Psoas muscle (tissue), 8 donors: ENCODE data around the gene LDB3. TPM values are rescaled to one million over a fixed set of nuclear protein-coding genes. Genes with fewer than 3 reads are reported as not detected.
"Not testable (repeated sequence)": the region's sequence is repeated elsewhere in the genome, so short reads cannot be mapped to it uniquely, and the experiment has no call there.

Experiments
- ATAC-seq, 4 donors: fragments of 200-7000 bp; cut with Tn5 transposase; one replicate each; pipeline ENCODE4 v1.9.1; 2020; ENCODE audit warnings: moderate library complexity in 3 of 4, mild to moderate bottlenecking in 2 of 4
- DNase-seq, 2 donors: peaks; one replicate each; pipeline ENCODE4 v3.0.0-alpha.2; 2020
- H3K27ac ChIP-seq: fragments of 200-600 bp; one replicate; pipeline ENCODE4 v1.8.0; 2022
- H3K27me3 ChIP-seq, 3 donors: fragments of 200-600 bp in 1 of 3; one replicate each; pipeline versions ENCODE4 v1.6.1 to v1.8.0; 2013 to 2022; ENCODE audit warnings: low read length in 2 of 3, mild to moderate bottlenecking in 2 of 3, moderate library complexity in 1 of 3; ENCODE audit not compliant: insufficient read depth in 3 of 3
- H3K36me3 ChIP-seq, 2 donors: fragments of 200-600 bp in 1 of 2; one replicate each; pipeline versions ENCODE4 v1.6.1 to v1.8.0; 2013 to 2022; ENCODE audit warnings: low read depth in 1 of 2, mild to moderate bottlenecking in 1 of 2, moderate library complexity in 1 of 2; ENCODE audit not compliant: insufficient read depth in 1 of 2
- H3K4me1 ChIP-seq: fragments of 200-600 bp; one replicate; pipeline ENCODE4 v1.8.0; 2022
- H3K4me3 ChIP-seq: fragments of 200-600 bp; one replicate; pipeline ENCODE4 v1.8.0; 2022; ENCODE audit warnings: mild to moderate bottlenecking
- H3K9me3 ChIP-seq: fragments of 200-600 bp; one replicate; pipeline ENCODE4 v1.8.0; 2022
- WGBS, 3 donors: extraction: QIAGEN DNeasy Blood & Tissue Kit; methylation state at CpG; one replicate each; pipeline versions ENCODE4 v1.1.6 to v1.1.7; 2013; 5-methylcytosine and 5-hydroxymethylcytosine counted together
- intact Hi-C, 2 donors: fragments of 100-400 bp; cut with DNase I; formaldehyde crosslinking; loops; one replicate each; pipeline versions ENCODE4 v1.11.0 to v1.14.2; 2022
- polyA plus RNA-seq, 3 donors: library from polyadenylated mRNA; stranded (reverse); fragments of 200-250 nt; gene quantifications; one replicate each; pipeline ENCODE4 v1.2.3, GENCODE V29; 2013
- total RNA-seq, 4 donors: library from RNA; stranded (reverse); fragmentation: NEBNext Ultra II Directional in 2 of 4; extraction: Animal tissue kit (Norgen Biotek cat#: 25700) in 2 of 4; gene quantifications; one replicate each; pipeline versions ENCODE4 v1.2.1 to v1.2.4, GENCODE V29; 2021 to 2023
- TF ChIP-seq, protein P1 (sequence below): fragments of 200-600 bp; IDR thresholded peaks from one replicate; pipeline ENCODE4 v1.8.0; 2022; ENCODE audit warnings: antibody characterized with exemption
- donor health status: healthy with polysubstance abuse.
- donor health status: DM: no; HTN: no; CAD: no; lungs with moderate emphysema.
- donor health status: Bipolar disorder and iron deficiency.
- donor health status: healthy.
- donor health status: DM: yes; HTN: yes; CAD: no.
- donor health status: DM: no; HTN: no; CAD: no.
- donor health status: DM: no; HTN: no; CAD: no.
- donor health status: DM: yes; HTN: yes; CAD: no.

LDB3 gene
- total and polyA plus RNA-seq, 7 donors, result 108 to 2,187 (median 615) TPM

DNA sequence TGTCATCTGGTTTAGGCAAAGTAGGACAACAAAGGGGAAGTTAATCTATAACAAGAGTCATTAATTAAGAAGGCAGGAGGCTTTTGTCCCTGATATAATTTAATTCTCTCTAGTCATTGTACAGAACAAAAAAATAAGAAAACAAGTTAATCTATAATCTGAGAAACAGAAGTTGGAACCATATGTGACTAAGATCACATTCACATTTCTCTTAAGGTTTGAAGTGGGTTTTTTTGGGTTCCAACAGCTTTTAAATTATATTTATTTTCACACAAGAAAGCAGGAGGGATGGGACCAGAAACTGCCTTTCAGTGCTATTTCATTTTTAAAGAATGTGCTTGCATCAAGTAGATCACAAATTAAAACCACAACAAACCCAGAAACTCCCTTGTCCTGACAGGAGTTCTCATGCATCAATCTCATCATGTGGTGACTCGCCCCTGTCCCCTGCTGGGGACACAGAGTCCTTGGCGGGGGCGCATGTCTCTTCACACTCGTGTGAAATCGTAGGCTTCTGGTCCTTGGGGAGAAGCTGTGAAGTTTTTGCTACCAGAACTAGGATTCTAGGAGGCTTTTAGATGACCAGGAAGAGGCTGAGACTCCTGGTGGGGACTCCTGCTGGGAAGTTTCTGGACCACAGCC, 24.0 kb upstream of the LDB3 start:
- intact Hi-C loops, result no loop called here
- WGBS, 3 donors, result 69 to 74% (median 70%) methylated on average over 5 of the region's 5 CpGs
- Histone ChIP-seq H3K4me1 (peaks cover 21% of the 10 kb centered on the region), H3K4me3 (no peak overlapping the region), H3K27me3 (no peaks in the 10 kb centered on the region), H3K27ac (no peak overlapping the region), H3K9me3 (no peaks in the 10 kb centered on the region), H3K36me3 (no peaks in the 10 kb centered on the region)
- DNase-seq (no peak), ATAC-seq (no peak)
- TF ChIP-seq, protein P1, sequence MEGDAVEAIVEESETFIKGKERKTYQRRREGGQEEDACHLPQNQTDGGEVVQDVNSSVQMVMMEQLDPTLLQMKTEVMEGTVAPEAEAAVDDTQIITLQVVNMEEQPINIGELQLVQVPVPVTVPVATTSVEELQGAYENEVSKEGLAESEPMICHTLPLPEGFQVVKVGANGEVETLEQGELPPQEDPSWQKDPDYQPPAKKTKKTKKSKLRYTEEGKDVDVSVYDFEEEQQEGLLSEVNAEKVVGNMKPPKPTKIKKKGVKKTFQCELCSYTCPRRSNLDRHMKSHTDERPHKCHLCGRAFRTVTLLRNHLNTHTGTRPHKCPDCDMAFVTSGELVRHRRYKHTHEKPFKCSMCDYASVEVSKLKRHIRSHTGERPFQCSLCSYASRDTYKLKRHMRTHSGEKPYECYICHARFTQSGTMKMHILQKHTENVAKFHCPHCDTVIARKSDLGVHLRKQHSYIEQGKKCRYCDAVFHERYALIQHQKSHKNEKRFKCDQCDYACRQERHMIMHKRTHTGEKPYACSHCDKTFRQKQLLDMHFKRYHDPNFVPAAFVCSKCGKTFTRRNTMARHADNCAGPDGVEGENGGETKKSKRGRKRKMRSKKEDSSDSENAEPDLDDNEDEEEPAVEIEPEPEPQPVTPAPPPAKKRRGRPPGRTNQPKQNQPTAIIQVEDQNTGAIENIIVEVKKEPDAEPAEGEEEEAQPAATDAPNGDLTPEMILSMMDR, result no peak

DNA sequence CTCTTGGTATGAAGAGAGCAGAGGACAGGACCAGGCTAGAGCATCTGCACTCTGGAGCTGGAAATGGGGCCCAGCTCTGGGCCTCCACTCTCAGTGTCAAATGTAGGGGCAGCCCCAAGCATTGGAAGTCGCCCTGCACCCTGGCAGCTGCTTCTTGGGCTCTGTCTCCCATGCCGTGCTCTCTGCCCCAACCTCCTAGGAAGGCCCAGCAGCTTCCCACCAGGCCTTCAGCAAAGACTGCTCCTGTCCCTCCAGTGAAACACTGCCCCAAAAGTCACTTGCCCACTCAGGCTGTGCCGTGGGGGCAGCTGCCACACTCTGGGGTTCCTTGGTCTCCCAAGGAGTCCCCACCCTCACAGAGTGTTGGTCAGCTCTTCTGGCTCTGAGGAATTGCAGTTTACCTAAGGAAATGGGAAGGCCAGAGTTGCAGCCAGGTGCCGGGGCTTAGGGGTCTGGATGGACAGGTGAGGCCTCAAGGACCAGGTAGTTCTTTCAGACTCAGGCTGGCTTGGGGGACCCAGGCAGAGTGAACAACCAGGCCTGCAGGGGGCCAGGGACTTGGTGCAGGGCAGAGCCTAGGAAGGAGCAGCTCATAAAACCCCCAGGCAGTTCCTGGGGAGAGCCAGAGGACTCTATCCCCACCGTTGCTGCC, 23.4 kb upstream of the LDB3 start:
- ATAC-seq (no peak), DNase-seq (no peak)
- TF ChIP-seq, protein P1, result no peak
- Histone ChIP-seq H3K27me3 (no peaks in the 10 kb centered on the region), H3K9me3 (no peaks in the 10 kb centered on the region), H3K27ac (no peak overlapping the region), H3K4me1 (peaks cover 27% of the 10 kb centered on the region), H3K4me3 (no peak overlapping the region), H3K36me3 (no peaks in the 10 kb centered on the region)
- WGBS, 3 donors, result 81 to 97% (median 90%) methylated on average over 5 of the region's 5 CpGs
- intact Hi-C loops, result no loop called here

DNA sequence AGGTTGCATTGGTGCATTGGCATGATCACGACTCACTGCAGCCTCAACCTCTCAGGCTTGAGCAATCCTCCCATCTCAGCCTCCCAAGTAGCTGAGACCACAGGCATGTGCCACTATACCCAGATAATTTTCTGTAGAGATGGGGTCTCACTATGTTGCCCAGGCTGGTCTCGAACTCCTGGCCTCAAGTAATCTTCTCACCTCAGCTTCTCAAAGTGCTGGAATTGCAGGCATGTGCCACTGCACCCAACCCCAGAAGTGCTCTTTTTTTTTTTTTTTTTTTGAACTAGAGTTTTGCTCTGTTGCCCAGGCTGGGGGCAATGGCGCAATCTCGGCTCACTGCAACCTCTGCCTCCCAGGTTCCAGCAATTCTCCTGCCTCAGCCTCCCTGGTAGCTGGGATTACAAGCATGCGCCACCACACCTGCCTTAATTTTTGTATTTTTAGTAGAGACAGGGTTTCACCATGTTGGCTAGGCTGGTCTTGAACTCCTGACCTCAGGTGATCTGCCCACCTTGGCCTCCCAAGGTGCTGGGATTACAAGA, 22.6 kb upstream of the LDB3 start:
- H3K27me3 ChIP-seq, H3K36me3 ChIP-seq, H3K9me3 ChIP-seq, ATAC-seq, H3K4me3 ChIP-seq, DNase-seq, H3K27ac ChIP-seq, intact Hi-C loops: not testable (repeated sequence)
- 97 to 98% (median 98%) methylated on average over 5 of the region's 5 CpGs for WGBS, 3 donors
- peaks cover 33% of the 10 kb centered on the region for H3K4me1 ChIP-seq

DNA sequence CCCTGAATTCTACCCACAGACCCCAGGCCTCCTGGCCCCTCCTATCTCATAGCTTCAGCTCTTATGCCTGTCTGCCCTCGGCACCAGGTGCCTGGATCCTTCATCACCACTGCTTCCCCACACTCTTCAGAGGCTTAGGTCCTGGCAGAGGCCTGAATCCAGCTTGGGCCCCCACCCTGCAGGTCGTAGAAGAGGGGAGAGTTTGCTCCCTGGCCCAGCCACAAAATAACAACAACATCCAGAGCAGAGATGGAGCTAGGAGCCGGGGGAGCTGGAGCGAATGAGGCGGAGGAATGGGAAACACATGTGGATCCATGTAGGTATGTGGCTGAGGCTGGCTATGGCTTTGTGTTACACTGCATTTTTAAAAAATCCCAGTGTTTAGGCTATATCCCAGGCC, 21.8 kb upstream of the LDB3 start:
- H3K27ac ChIP-seq, result no peak overlapping the region
- ATAC-seq, result no peak
- no peaks in the 10 kb centered on the region for H3K36me3 ChIP-seq
- peaks cover 33% of the 10 kb centered on the region for H3K4me1 ChIP-seq
- WGBS, 3 donors, result 84 to 92% (median 87%) methylated on average over 5 of the region's 5 CpGs
- H3K4me3 ChIP-seq, result no peak overlapping the region
- intact Hi-C loops, result no loop called here
- TF ChIP-seq, protein P1, result no peak
- H3K9me3 ChIP-seq, result no peaks in the 10 kb centered on the region
- no peak for DNase-seq
- H3K27me3 ChIP-seq, result no peaks in the 10 kb centered on the region

DNA sequence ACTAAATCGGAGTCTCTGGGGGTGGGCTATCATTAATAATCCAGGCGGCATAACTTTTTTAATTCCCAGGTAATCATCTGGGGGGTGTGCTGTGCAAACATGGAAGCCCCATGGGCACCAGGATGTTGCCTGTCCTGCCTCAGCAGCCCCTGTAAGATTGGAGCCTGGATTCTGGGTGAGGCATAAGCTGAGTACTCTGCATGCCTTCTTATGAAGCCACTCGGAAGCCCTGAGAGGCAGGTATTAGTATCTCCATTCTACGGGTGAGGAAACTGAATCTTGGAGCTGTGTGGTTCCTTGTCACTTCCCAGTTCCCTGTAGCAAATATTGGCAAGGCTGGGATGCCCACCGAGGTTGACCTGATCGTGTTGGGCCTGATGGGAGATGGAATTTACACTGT, 21.4 kb upstream of the LDB3 start:
- TF ChIP-seq, protein P1, result no peak
- Histone ChIP-seq H3K4me3 (no peak overlapping the region), H3K36me3 (no peaks in the 10 kb centered on the region), H3K9me3 (no peaks in the 10 kb centered on the region), H3K27me3 (no peaks in the 10 kb centered on the region), H3K27ac (no peak overlapping the region), H3K4me1 (peaks cover 33% of the 10 kb centered on the region)
- intact Hi-C loops, result no loop called here
- ATAC-seq (no peak), DNase-seq (no peak)
- 79 to 84% (median 83%) methylated on average over 6 of the region's 6 CpGs for WGBS, 3 donors
